ENCODE results near the gene AKR1E2. TPM values are rescaled to one million over a fixed set of nuclear protein-coding genes. Genes with fewer than 3 reads are reported as not detected.

Gene AKR1E2
- total and polyA plus RNA-seq, 9 of the 15 experiments (the other 6 are each of a cell fraction or from before 2014, with no cell fraction given) = 4.2 to 16.6 (median 9.8) TPM

DNA sequence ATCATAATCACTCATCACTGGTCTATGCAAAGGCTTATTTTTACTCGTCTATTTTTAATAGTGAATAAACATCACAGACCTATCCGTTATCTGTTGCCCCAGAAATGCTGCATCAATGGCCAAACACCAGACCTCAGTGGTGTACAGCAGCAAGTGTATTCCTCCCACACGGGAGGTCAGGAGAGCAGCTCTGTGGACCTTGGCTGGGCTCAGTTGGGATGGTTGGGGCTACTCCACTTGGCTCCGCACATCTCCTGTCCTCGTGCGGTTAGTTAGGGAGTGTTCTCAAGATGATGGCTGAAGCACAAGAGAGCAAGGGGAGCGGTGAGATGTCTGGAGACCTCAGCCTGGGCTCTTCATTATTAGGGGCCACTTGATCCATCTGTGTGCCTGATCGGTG lies 2.0 kb downstream of the AKR1E2 start:
- POLR2A ChIA-PET = interaction anchor here (2.9 to 3.8 kb wide), 2 partner anchors 10 to 21 kb away, joined by 14 to 25 read pairs; no protein-coding TSS in a partner anchor
- intact Hi-C loops (cut with micrococcal nuclease) = no loop called here
- no TSS peak for BruUV-seq (replicated peaks)

More for the DNA sequence above, 2.0 kb downstream of the AKR1E2 start:
- Histone ChIP-seq H3K4me1 (replicated peaks in 1 of 2; ENCODE audit: control insufficient read depth in 2 of 2, insufficient read depth in 2 of 2, low read length in 2 of 2) (peaks cover 14 to 24% of the 10 kb centered on the region in 2 experiments; a peak in 4 of 5 replicates), H3K9me3 (replicated peaks; ENCODE audit: control insufficient read depth, insufficient read depth, low read depth, low read length) (peaks cover 8% of the 10 kb centered on the region), H4K20me1 (replicated peaks; ENCODE audit: control insufficient read depth, insufficient read depth, low read length) (no peaks in the 10 kb centered on the region), H3K27me3 (ENCODE audit: control insufficient read depth in 2 of 2, insufficient read depth in 2 of 2, low read length in 2 of 2) (no peaks in the 10 kb centered on the region), H3K9me1 (ENCODE audit: control insufficient read depth, insufficient read depth, low read length) (no peaks in the 10 kb centered on the region), H3K4me2 (ENCODE audit: insufficient read depth, low read length) (peak overlapping the region; percentile 89), H2AFZ (ENCODE audit: low read depth, low read length) (peak overlapping the region; percentile 41), H3K79me2 (ENCODE audit: control insufficient read depth, insufficient read depth, low read length) (peaks cover 36% of the 10 kb centered on the region), H3K27ac (ENCODE audit: extremely low read depth, low read depth, low read length) (no peak overlapping the region), H3K9ac (ENCODE audit: insufficient read depth in 1 of 2, low read depth in 2 of 2, low read length in 2 of 2) (peak overlapping the region in 1 of 2 experiments; percentile 74; a peak in 2 of 4 replicates), H3K36me3 (ENCODE audit: control insufficient read depth, insufficient read depth, low read length) (peaks cover 16% of the 10 kb centered on the region; the same call in 2 of the 3 replicates), H3K4me3 (no peak overlapping the region)
- DNase-seq (ENCODE audit: extremely low read depth in 1 of 4, low spot score in 3 of 4) = peak; percentile 32 to 82 (median 58)
- CTCF ChIA-PET (ENCODE audit: low intra/inter-chr PET ratio) = no interaction called here
- ATAC-seq = peak; percentile 65
- FAIRE-seq = peak; percentile 94
- WGBS (ENCODE audit: insufficient coverage, low coverage, missing lambda C conversion rate) = 3% methylated on average over 8 of the region's 8 CpGs
- peak in 1 of 2 experiments; percentile 32; a peak in 1 of 4 replicates for TF ChIP-seq RCOR1 (IDR thresholded peaks at IDR 0.05; ENCODE audit: borderline replicate concordance in 1 of 2, low read depth in 2 of 2, low read length in 2 of 2)
- no peak for TF ChIP-seq CREM (IDR thresholded peaks at IDR 0.05; ENCODE audit: low read depth)
- peak; percentile 18; the same call in 1 of the 2 replicates for TF ChIP-seq TAL1 (IDR thresholded peaks at IDR 0.05)
- TF ChIP-seq ARID1B (IDR thresholded peaks at IDR 0.05) = 0 out of 2 replicates have a peak, but pooled peaks have one; percentile 30
- peak; percentile 46 for TF ChIP-seq TCF3 (CRISPR knock-in tag; IDR thresholded peaks at IDR 0.05)
- TF ChIP-seq CTBP1 (IDR thresholded peaks at IDR 0.05; ENCODE audit: borderline replicate concordance) = peak; percentile 76
- TF ChIP-seq TEAD4 (IDR thresholded peaks at IDR 0.05; ENCODE audit: low read length) = peak; percentile 34; the same call in 1 of the 2 replicates
- no peak for TF ChIP-seq TEAD4 (CRISPR knock-in tag; IDR thresholded peaks at IDR 0.05; ENCODE audit: borderline replicate concordance)
- TF ChIP-seq NR2C1 (IDR thresholded peaks at IDR 0.05) = no peak
- no peak for TF ChIP-seq NR2C1 (tag; IDR thresholded peaks at IDR 0.05)
- TF ChIP-seq KDM1A (IDR thresholded peaks at IDR 0.05) = peak; percentile 24 to 66; a peak in 1 of 4 replicates
- TF ChIP-seq TRIM24 (IDR thresholded peaks at IDR 0.05) = 0 out of 4 replicates have a peak, but pooled peaks of 1 of the 2 experiments have one; percentile 8
- TF ChIP-seq, protein P1, sequence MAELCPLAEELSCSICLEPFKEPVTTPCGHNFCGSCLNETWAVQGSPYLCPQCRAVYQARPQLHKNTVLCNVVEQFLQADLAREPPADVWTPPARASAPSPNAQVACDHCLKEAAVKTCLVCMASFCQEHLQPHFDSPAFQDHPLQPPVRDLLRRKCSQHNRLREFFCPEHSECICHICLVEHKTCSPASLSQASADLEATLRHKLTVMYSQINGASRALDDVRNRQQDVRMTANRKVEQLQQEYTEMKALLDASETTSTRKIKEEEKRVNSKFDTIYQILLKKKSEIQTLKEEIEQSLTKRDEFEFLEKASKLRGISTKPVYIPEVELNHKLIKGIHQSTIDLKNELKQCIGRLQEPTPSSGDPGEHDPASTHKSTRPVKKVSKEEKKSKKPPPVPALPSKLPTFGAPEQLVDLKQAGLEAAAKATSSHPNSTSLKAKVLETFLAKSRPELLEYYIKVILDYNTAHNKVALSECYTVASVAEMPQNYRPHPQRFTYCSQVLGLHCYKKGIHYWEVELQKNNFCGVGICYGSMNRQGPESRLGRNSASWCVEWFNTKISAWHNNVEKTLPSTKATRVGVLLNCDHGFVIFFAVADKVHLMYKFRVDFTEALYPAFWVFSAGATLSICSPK (IDR thresholded peaks at IDR 0.05; ENCODE audit: borderline replicate concordance) = no peak
- 0 out of 2 replicates have a peak, but pooled peaks have one; percentile 58 for TF ChIP-seq EHMT2 (IDR thresholded peaks at IDR 0.05)
- peak; percentile 67 for TF ChIP-seq CBFA2T3 (IDR thresholded peaks at IDR 0.05)
- peak in 1 of 2 experiments; percentile 21; a peak in 1 of 4 replicates for TF ChIP-seq TBL1XR1 (IDR thresholded peaks at IDR 0.05; ENCODE audit: low read length in 2 of 2)
- TF ChIP-seq THRA (IDR thresholded peaks at IDR 0.05) = no peak
- peak; percentile 34; the same call in 1 of the 2 replicates for TF ChIP-seq BHLHE40 (IDR thresholded peaks at IDR 0.05; ENCODE audit: low read length)
- in situ Hi-C loops (cut with MboI) = loop anchor here (10.0 kb wide), 1 partner anchor 797 kb away; no protein-coding TSS in a partner anchor
